Stimulated activated CD4-positive, alpha-beta T cell treated with anti-CD3 and anti-CD28 coated beads, TNF-alpha, amount 100 ng/mL, for 1 hour (primary cell): Measurements from ENCODE around the gene CCDC12.
A peak's percentile ranks its signal among the peaks of the same experiment; 100 is the strongest.
"Not testable (repeated sequence)": the region's sequence is repeated elsewhere in the genome, so short reads cannot be mapped to it uniquely, and the experiment has no call there.

Source experiments
- DNase-seq, 3 donors: peaks; one replicate each; pipeline ENCODE4 v3.0.0-alpha.2; 2020; ENCODE audit warnings: low read depth in 3 of 3, low spot score in 1 of 3

Gene CCDC12

DNA sequence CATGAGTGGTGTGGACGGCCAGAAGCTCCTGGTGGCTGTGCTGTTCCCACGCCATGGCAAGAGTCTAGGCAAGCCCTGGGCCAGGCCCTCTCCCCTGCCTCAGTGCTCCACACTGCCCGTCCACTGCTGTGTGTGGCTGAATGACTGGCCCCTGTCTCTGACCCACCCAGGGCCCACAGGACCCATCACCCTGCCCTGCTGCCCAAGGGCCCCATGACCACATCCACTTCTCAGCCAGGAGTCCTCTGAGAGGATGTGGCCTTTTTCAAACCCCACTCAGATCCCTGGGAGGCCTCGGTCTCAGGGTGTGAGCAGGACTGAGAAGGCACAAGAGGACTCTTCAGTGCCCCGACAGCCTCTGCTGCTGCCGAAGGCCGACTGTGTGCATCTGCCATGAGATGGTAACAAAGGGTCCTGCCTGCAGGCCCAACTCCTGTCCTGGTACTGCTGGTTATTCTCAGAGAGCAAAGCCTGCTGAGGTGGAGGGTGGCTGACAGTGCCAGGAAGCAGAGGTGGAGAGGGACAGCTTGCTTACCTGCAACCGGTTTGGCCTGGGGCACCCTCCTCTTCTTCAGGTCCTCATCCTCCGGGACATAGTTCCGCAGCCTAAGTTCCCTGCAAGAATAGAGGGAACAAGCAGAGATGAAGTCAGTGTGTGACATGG is 51.5 kb downstream of the CCDC12 start:
- no peak for DNase-seq

DNA sequence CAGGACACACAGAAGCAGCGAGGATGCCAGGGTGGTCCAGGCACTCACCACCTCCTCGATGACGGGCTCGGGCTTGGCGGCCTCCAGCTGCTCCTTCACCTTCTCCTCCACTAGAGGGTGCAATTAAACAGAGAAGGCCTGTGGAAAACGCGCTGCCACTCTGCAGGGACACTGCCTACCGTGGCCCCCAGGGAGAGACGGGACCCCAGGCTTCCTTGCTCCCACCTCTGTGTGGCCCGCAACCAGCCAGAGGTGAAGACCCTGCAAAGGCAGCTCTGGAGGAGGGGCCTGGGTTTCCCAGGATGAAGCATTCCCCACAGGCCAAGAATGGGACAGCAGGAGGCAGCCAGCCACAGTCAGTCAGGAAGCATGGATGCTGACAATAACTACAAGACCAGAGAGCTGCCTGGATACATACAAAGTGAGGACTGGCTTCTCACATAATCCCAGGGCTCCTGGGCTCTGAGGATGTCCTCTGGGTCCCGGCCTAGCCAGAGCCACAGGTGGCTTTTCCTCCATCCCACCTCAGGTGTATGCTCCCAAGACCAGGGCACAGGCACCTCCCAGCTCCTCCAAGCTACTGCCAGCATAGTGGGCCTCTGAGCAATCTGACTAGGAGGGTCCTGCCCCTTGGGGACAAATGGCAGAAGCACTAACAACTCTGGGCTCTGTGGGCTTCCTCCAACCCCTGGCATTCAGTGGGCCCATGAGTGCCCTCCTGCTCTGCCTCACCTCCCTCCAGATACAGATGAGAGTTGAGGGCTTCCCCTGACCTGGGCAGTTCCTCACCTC is 52.8 kb downstream of the CCDC12 start:
- DNase-seq = no peak

DNA sequence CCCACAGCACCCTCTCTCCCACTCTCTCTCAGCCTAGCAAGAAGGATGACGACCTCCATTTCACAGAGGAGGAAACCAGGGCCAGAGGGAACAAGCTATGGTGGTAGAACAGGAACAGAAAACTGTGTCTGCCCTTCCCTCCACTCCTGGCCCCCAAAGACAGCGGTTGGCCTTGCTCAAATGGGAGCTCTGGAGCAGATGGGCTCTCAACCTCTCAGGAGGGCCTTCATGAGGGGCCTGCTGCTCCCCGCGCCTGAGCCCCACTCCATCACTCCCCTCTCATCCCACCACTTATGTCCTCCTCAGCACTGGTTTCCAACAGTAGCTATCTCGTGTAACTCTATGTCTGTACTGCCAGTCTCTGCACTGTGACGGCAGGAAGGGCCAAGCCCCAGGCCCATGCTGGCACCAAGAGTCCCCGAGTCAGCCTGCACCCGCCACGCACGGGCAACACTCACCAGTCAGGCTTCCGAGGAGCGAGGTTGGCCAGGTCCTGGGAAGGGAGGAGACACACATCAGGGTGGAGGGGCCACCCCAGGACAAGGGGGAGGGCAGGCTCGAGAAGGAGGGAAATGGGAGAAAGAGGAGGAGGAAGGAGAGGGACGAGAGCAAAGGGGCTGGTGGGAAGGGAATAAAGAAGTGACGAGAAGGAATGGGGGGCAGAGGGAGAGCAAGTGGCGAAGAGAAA is 53.5 kb downstream of the CCDC12 start:
- DNase-seq = no peak

DNA sequence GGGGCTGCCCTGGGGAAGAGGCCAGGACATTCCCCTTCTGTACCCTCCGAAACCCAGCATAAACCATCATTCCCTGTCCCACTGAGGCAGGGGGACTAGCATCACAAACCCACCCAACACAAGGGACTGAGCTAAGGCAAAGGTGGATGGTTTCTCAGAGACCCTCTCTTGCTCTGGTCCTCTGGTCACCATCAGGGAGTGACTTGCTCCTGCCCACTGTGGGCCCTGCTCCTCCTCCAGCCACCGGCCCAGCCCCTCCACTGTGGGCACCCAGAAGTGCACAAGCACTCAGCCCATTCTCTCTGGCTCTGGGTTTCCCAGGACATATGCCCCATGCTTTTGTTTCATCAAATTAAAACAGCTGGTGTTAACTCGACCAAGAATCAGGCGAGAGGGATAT is 54.1 kb downstream of the CCDC12 start:
- no peak for DNase-seq

DNA sequence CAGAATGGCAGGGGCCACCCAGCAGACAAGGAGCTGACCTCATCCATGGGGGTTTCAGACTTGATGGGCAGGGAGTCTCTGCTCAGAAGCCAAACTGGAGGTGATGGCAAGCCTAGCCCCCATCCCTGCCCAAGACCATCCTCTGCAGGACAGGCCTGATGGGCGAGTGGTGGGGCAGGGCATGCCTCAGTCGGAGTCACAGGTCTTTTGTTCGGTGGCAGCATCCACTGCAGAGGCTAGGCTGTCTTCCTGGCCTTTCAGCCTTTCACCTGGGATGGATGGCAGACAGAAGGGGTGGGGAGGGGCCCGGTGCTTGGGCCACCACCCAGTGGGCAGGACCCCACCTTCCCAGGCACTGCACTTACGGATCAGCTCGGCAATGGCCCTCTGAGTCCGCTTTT is 54.7 kb downstream of the CCDC12 start:
- no peak for DNase-seq

DNA sequence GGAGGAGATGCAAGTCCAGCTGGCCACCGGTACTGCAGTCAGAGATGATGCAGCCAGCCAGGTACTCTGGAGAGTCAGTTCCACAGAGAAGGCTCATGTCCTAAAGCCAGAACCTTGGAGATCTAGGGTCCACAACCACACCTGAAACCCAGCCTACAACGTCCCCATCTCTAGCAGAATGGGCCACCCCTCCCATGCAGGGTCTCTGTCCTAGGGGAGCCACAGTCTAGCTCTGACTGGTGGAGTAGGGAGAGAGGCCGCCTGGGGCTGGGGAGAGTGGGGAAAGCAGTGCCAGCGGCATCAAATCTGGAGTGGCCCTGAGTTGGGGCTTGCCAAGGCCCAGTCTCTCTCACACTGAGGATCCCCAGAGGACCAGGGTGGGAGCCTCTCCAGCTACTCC is 55.5 kb downstream of the CCDC12 start:
- DNase-seq = no peak

DNA sequence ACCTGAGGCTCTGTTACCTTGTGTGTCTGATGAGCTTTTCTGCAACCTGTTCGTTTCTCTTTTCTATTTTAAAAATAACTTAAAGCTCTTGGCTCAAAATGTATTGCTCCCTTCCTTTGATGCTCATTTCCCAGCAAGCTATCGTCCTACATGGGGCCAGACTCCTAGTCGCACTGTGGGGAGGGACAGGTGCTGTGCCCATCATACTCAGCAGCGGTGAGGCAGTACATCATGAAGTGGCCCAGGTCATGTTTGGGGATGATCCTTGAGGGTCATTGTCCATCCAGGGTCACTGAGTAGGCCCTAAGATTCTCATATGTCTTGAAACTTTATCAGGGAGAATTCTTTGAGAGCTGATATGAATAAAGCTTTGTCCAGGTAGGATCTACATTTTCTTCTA is 57.9 kb downstream of the CCDC12 start:
- no peak for DNase-seq

DNA sequence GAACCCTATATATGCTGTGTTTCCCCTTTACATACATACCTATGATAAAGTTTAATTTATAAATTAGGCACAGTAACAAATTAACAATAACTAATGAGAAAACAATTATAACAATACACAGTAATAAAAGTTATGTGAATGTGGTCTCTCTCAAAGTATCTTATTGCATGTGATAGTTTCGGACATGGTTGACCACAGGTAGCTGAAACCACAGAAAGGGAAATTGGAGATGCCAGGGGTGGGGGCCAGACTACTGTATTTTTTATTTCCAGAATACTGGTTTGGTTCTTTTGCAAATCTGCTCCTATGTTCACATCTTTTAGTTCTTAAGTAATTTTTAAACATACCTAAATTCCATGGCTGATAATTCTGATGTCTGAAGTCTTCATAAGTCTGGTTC is 58.3 kb downstream of the CCDC12 start:
- DNase-seq = no peak

DNA sequence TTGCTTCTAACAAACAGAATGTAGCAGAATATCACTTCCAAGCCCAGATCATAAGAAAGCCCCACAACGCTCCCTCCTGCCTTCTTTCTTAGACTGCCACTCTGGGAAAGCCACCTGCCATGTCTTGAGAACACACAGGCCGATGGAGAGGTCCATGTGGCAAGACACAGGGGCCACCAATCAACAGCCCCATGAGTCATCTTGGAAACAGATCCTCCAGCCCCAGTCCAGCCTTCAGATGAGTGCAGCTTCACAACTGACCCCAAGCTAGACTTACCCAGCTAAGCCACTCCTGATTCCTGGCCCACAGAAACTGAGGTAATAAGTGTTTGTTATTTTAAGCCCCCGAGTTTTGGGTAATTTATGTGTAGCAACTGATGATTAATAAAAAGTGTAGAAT is 59.3 kb downstream of the CCDC12 start:
- no peak for DNase-seq

DNA sequence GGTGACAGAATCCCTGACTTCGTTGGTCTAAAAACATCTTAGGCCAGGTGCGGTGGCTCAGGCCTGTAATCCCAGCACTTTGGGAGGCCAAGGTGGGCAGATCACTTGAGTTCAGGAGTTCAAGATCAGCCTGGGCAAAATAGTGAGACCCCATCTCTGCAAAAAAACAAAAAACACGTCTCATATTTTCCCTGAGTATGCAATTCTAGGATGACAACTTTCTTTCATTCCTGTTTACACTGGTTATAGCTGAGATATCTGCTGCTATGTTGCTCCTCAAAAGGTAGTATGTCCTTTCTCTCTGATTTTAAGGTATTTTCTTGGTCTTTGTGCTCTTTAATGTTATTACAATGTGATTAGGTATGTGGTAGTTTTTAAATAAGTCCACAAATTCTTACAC is 59.7 kb downstream of the CCDC12 start:
- DNase-seq = no peak

DNA sequence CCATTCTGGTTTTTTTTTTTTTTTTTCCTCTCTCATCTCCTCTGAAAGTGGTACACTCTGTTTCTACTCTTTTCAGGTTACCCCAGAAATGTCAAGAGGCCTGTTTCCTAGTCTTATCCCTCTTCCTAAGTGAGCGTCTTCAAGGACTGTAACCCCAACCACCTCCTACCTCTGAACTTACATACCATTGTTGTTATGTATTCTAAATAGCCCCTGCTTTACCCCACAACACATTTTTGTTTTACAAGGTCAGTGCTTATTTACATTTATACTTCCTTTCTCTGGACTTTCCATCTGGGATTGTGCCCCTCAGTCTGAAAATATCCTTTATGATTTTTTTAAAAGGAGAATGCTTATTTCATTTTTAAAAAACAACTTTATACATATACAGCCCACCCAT is 60.3 kb downstream of the CCDC12 start:
- DNase-seq = no peak

DNA sequence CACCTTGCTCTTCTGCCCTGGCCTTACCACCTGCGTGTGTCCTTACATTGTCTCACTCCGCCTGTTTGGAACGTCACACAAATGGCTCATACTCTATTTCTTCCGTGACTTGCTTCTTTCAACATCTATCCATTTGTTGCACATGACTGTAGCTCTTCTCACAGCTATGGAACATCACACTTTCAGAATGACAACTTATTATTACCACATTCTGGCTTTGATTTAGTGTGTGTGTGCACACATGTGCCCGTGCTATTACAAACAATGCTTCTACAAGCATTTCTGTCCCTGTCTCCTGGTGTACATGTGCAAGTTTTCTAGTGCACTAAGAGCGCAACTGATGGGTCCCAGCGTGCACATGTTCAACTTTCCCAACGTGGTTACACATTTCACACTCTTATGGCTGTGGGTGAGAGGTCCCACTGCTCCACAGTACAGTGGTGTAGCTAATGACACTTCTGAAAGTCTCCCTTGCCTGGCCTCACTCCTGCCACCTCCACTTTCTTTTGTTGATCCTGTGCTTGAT is 61.2 kb downstream of the CCDC12 start:
- DNase-seq = no peak

DNA sequence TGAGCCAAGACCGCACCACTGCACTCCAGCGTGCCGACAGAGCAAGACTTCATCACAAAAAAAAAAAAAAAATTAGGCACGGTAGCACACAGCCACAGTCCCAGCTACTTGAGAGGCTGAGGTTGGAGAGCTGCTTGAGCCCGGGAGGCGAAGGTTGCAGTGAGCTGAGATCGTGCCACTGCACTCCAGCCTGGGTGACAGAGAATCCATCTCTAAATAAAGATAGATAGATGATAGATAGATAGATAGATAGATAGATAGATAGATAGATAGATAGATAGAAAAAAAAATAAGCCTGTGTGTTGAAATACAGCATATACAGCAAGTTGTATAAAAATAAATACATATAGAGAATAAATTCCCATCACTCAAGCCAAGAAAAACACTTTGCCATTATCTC is 61.7 kb downstream of the CCDC12 start:
- no peak for DNase-seq

DNA sequence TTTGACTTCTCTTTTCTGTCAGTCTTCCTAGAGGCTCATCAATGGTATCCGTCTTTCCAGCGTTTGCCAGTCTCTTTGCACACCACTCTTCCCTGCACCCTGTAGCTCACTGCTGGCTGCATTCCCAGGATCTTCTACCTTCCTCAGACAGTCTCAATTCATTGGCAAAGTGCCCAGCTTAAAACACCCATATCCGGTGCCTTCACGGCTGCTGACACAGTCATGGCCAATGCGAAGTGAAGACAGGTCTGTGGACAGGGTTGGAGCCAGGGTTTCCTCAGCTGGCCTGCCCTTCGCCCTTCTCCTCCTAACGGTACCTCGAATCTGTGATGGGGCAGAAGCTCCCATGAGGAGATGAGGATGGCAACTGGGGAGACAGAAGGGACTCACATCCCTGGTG is 62.9 kb downstream of the CCDC12 start:
- DNase-seq = no peak

DNA sequence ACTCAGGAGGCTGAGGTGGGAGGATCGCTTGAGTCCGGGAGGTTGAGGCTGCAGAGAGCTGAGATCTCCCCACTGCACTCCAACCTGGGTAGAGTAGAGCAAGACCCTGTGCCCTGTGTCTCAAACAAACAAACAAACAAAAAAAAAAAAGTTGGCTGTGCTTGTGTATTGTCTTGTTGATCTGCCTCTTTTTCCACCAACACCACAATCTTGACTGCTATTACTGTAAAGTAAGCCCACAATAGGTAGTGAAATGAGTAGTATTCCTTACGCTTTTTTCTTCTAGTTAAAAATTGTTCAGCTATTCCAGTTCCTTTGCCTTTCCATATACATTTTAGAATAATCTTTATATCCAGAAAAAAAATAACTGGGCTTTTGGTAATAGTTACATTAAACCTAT is 63.6 kb downstream of the CCDC12 start:
- no peak for DNase-seq

DNA sequence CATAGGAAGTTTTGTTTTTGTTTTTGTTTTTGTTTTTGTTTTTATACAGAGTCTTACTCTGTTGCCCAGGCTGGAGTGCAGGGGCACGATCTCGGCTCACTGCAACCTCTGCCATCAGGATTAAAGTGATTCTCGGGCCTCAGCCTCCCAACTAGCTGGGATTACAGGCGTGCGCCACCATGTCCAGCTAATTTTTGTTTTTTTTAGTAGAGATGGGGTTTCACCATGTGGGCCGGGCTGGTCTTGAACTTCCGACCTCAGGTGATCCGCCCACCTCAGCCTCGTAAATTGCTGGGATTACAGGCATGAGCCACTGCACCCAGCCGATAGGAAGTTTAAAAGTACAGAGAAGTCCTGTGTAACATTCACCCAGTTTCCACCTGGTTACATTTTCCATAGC is 65.6 kb downstream of the CCDC12 start:
- DNase-seq = not testable (repeated sequence)

DNA sequence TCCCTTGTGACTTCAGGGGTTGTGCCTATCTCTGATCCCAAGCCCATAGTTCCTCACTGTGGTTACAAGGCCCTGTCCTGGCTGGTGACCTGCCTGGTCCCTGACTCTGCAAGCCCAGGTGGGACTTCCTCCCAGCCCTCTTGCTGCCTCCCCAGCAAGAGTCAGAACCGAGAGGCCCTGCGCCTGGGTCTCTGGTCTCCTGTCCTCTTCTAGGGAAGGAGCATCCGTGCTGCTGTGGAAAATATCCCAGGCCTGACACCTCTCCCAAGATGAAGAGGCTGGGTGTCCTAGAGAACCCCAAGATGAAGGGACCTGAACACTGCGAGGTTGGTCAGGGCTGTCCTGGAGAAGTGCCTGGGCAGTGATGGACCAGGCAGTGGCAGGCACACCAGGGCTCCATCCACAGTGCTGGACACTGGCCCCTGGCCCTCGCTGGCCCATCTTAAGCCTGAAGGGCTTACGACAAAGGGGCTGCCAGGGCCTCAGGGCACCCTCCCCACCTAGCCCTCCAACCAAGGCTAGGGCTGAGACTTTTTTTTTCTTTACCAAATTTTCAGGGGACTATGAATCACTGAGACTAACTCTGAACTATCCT is 66.3 kb downstream of the CCDC12 start:
- no peak for DNase-seq

DNA sequence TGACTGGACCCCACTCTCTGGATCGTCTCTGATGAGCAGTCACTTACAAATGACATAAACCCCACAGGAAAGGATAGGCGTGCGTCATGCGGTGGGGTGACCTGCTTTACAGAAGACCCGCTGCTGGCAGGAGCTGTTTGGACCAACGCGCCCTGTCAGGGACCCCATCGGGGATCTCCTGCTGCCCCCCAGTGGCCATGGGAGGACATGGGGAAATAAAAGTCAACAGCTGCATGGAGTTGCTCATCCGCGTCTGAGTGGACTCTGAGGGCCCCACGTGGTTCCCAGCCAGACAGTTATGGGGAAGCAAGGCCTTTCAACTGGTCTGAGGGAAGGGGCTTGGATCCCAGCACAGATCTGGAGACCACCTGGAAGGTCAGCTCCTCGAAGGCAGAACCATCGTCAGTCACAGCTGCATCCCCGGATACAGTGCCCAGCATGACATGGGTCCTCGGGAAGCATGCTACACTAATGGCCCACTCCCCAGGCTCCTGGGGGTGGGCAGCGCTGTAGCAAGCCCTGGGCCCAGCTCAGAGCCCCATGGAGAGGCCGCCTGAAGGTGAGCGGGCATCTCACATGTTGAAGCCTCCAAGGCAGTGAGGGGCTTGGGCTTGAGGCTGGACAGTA is 66.9 kb downstream of the CCDC12 start:
- peak; percentile 37 to 62 (median 45) for DNase-seq

DNA sequence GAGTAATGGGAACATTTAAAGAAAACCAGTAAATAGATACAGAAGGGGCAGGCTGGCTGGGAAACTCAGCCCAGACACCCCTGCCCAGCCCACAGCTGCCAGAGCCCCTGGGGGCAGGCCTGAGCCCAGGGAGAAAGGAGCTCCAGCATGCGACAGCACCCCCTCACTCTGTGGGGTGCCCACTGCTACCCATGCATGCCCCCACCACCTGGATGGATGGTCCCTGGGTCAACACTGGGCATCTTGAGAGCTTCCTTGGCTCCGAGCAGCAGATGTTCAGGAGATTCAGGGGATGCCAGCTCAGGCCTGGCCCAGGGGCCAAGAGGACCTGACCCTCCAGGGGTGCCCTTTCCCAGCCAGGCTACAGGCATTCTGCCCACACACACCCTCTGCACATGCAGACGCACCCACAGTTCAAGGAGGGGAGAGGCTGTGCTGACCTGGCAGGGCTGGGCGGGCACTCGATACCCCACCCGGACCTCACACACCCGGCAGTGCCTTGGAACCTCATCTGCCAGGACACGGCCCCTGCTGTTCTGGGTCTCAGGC is 67.5 kb downstream of the CCDC12 start:
- DNase-seq = no peak

DNA sequence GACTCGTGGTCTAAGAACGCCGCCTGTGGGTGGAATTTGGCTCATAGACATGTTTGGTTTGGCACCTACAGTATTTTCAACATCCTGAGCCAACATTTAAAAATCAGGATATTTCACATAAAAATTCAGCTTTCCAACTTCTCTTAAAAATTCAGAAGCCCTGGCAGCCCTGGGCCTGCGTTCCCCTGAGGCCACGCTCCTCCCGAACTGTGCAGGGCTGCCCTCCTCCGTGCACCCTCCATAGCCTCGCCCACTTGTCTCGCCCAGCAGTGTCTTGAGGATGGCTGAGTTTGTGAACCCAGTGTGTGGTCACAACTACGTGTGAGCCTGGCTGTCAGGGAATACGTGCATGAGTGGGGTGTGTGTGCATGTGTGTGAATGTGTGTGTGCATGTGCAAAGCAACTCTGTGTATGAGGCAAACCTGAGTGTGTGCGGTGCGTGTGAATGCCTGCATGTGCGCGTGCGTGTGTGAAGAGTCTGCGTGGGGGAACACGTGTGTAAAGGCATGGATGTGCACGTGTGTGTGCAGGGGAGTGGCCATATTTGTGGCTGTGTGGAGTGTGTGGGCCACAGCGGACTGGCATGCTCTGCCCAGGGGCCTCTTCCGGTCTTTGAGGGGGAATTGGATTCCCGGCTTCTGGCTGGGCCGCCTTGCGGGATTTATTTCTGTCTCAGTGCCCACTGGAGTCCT is 68.1 kb downstream of the CCDC12 start:
- DNase-seq = no peak

DNA sequence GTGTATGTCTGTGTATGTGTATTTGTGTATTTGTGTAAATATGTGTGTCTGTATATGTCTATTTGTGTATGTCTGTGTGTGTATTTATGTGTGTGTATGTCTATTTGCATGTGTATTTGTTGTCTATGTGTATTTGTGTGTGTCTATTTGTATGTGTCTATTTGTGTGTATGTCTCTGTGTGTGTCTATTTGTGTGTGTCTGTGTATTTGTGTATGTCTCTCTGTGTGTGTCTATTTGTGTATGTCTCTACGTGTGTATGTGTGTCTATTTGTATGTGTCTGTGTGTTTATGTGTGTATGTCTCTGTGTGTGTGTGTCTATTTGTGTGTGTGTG is 68.6 kb downstream of the CCDC12 start:
- no peak for DNase-seq
